Muscle layer of colon (tissue), 2 donors: ENCODE measurements around the gene AHCTF1.

Experiments used
- H3K27ac ChIP-seq: one replicate; pipeline ENCODE4 v1.7.0; 2013; ENCODE audit warnings: low read depth, mild to moderate bottlenecking, low read length, moderate library complexity
- H3K27me3 ChIP-seq, 2 donors: one replicate each; pipeline ENCODE4 v1.7.0; 2013; ENCODE audit warnings: low read length in 2 of 2, mild to moderate bottlenecking in 2 of 2; ENCODE audit not compliant: insufficient read depth in 2 of 2, control insufficient read depth in 1 of 2
- H3K36me3 ChIP-seq: one replicate; pipeline ENCODE4 v1.7.0; 2013; ENCODE audit warnings: mild to moderate bottlenecking, low read length; ENCODE audit not compliant: insufficient read depth
- H3K4me1 ChIP-seq: one replicate; pipeline ENCODE4 v1.7.0; 2013; ENCODE audit warnings: mild to moderate bottlenecking, low read length; ENCODE audit not compliant: insufficient read depth
- H3K4me3 ChIP-seq, 2 donors: one replicate each; pipeline ENCODE4 v1.7.0; 2013; ENCODE audit warnings: low read length in 2 of 2, low read depth in 1 of 2, mild to moderate bottlenecking in 1 of 2, moderate library complexity in 1 of 2
- H3K9ac ChIP-seq: one replicate; pipeline ENCODE4 v1.7.0; 2013; ENCODE audit warnings: low read length
- H3K9me3 ChIP-seq: one replicate; pipeline ENCODE4 v1.7.0; 2013; ENCODE audit warnings: mild to moderate bottlenecking, low read length
- donor health status: abdominal sarcoma.
- donor health status: Adenocarcinoma of cecum.

Gene AHCTF1, protein sequence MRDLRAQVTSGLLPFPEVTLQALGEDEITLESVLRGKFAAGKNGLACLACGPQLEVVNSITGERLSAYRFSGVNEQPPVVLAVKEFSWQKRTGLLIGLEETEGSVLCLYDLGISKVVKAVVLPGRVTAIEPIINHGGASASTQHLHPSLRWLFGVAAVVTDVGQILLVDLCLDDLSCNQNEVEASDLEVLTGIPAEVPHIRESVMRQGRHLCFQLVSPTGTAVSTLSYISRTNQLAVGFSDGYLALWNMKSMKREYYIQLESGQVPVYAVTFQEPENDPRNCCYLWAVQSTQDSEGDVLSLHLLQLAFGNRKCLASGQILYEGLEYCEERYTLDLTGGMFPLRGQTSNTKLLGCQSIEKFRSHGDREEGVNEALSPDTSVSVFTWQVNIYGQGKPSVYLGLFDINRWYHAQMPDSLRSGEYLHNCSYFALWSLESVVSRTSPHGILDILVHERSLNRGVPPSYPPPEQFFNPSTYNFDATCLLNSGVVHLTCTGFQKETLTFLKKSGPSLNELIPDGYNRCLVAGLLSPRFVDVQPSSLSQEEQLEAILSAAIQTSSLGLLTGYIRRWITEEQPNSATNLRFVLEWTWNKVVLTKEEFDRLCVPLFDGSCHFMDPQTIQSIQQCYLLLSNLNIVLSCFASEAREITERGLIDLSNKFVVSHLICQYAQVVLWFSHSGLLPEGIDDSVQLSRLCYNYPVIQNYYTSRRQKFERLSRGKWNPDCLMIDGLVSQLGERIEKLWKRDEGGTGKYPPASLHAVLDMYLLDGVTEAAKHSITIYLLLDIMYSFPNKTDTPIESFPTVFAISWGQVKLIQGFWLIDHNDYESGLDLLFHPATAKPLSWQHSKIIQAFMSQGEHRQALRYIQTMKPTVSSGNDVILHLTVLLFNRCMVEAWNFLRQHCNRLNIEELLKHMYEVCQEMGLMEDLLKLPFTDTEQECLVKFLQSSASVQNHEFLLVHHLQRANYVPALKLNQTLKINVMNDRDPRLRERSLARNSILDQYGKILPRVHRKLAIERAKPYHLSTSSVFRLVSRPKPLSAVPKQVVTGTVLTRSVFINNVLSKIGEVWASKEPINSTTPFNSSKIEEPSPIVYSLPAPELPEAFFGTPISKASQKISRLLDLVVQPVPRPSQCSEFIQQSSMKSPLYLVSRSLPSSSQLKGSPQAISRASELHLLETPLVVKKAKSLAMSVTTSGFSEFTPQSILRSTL (N-terminal part only)

GRCh38 chr1:246931549-246932365 lies at the start of gene AHCTF1:
Gene AHCTF1 (minus strand): TSS chr1:246931948. CDS start chr1:246918370, 13,578 bp downstream.
- H3K27me3 ChIP-seq: no peaks in the 10 kb centered on the region
- H3K4me3 ChIP-seq: peak within 1 kb of the TSS; percentile 83 to 88
- no peaks in the 10 kb centered on the region for H3K9me3 ChIP-seq
- peaks cover 22% of the 10 kb centered on the region for H3K4me1 ChIP-seq
- peak within 1 kb of the TSS; percentile 89 for H3K9ac ChIP-seq
- peak within 1 kb of the TSS; percentile 94 for H3K27ac ChIP-seq
- no peaks in the 10 kb centered on the region for H3K36me3 ChIP-seq

DNA sequence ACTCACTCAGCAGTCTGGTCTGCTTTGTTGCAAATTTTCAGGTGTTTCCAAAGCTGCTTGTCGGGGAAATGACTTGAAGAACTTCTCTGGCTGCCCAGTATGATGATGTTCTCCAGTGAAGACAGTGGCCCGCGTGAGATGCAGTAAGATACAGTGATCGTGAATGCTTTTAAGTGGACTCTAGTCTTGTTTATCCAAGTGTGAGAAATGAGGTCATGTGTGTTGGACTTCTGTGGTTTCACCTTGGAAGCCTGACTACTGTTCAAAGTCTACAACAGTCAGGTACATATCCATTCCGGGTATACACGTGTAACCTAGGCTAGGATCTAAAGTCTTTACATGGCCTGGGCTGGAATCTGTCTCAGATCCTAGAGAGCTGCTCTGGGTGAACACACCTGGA lies 47.0 kb upstream of the AHCTF1 start:
- H3K36me3 ChIP-seq: no peaks in the 10 kb centered on the region
- no peaks in the 10 kb centered on the region for H3K27me3 ChIP-seq
- H3K4me3 ChIP-seq: no peak overlapping the region
- H3K4me1 ChIP-seq: no peaks in the 10 kb centered on the region
- no peak overlapping the region for H3K27ac ChIP-seq
- no peaks in the 10 kb centered on the region for H3K9me3 ChIP-seq
- H3K9ac ChIP-seq: no peak overlapping the region

DNA sequence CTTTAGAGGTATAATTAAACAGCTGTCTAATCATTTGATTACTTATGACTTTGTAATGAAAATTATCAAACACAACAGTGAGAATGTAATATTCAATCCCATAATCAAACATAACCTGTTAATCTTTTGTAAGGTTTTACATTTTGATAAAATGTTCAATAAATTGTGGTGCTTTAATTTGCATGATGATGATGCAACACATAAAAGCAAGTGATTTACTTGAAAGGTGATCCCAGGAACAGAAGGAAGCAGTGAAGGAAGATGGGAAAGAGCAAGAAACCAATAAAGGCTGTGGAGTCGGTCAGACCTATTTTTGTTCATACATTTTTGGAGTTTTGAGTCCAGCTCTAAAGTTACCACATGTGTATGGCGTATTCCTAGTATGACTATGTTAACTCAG lies 46.5 kb upstream of the AHCTF1 start:
- no peaks in the 10 kb centered on the region for H3K9me3 ChIP-seq

GRCh38 chr1:246971969-246972368 lies 40.2 kb upstream of the AHCTF1 start:
- Histone ChIP-seq H3K36me3 (no peaks in the 10 kb centered on the region), H3K4me3 (no peak overlapping the region), H3K27ac (no peak overlapping the region), H3K27me3 (no peaks in the 10 kb centered on the region), H3K9ac (no peak overlapping the region), H3K4me1 (no peaks in the 10 kb centered on the region), H3K9me3 (no peaks in the 10 kb centered on the region)

More for the DNA sequence above, 46.5 kb upstream of the AHCTF1 start:
- no peaks in the 10 kb centered on the region for H3K36me3 ChIP-seq
- no peak overlapping the region for H3K4me3 ChIP-seq
- H3K27ac ChIP-seq: no peak overlapping the region
- no peaks in the 10 kb centered on the region for H3K4me1 ChIP-seq
- no peak overlapping the region for H3K9ac ChIP-seq
- no peaks in the 10 kb centered on the region for H3K27me3 ChIP-seq

GRCh38 chr1:246971090-246971721 lies 39.5 kb upstream of the AHCTF1 start:
- H3K27ac ChIP-seq: no peak overlapping the region
- no peaks in the 10 kb centered on the region for H3K4me1 ChIP-seq
- H3K4me3 ChIP-seq: no peak overlapping the region
- H3K9me3 ChIP-seq: no peaks in the 10 kb centered on the region
- H3K36me3 ChIP-seq: no peaks in the 10 kb centered on the region
- H3K27me3 ChIP-seq: no peaks in the 10 kb centered on the region
- no peak overlapping the region for H3K9ac ChIP-seq

DNA sequence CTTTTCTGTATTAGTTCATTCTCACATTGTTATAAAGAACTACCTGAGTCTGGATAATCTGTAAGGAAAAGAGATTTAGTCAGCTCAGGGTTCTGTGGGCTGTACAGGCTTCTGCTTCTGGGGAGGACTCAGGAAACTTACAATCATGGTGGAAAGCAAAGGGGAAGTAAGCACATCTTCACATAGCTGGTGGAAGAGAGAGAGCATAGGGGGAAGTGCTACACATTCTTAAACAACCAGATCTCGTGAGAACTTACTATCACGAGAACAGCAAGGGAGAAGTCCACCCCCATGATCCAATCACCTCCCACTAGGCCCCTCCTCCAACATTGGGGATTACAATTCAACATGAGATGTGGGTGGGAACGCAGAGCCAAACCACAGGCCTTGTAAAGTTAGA lies 37.9 kb upstream of the AHCTF1 start:
- Histone ChIP-seq H3K4me3 (no peak overlapping the region), H3K9me3 (no peaks in the 10 kb centered on the region), H3K27me3 (no peaks in the 10 kb centered on the region), H3K27ac (no peak overlapping the region), H3K36me3 (no peaks in the 10 kb centered on the region), H3K9ac (no peak overlapping the region), H3K4me1 (no peaks in the 10 kb centered on the region)

- Histone ChIP-seq H3K4me1 (no peaks in the 10 kb centered on the region), H3K27me3 (no peaks in the 10 kb centered on the region), H3K9ac (no peak overlapping the region), H3K9me3 (no peaks in the 10 kb centered on the region), H3K36me3 (no peaks in the 10 kb centered on the region), H3K27ac (no peak overlapping the region), H3K4me3 (no peak overlapping the region)
Observed at GRCh38 chr1:246966502-246966901, 34.8 kb upstream of the AHCTF1 start.

DNA sequence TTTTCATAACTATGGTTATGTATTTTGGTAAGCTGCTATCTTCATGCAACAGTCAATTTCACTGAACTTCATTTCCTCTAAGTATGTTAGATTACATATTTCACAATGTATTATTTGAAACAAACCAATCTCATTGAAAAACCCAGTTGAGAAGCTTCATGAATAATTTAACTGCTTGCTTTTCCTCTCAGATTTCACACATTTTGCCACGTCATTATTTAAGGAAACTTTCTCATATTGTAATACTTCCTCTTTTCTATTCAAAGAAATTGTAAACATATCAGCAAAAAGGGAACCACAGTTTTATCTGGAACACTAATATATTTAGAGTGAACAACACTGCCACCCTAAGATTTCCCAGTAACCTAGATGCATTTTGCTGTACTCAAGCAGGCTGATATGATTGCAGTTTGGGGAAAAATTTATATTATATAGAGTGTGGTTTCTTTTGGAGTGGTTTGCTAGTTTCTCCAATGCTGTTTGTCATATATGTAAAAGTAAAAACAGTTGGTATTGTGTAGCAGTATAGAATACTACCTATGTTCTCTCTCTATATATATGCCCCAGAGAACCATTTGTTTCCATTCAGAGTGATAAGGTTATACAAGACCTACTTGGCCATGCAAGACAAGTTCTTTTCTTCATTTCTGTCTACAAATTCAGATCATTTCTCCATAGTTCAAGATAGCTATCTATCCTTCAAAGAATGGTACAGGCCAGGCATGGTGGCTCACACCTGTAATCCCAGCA lies 28.4 kb upstream of the AHCTF1 start:
- no peaks in the 10 kb centered on the region for H3K27me3 ChIP-seq

GRCh38 chr1:246954126-246954525 lies 22.4 kb upstream of the AHCTF1 start:
- H3K4me3 ChIP-seq: no peak overlapping the region
- no peak overlapping the region for H3K27ac ChIP-seq
- H3K27me3 ChIP-seq: no peaks in the 10 kb centered on the region
- no peaks in the 10 kb centered on the region for H3K36me3 ChIP-seq
- H3K4me1 ChIP-seq: no peaks in the 10 kb centered on the region
- no peak overlapping the region for H3K9ac ChIP-seq
- no peaks in the 10 kb centered on the region for H3K9me3 ChIP-seq

More for the DNA sequence above, 28.4 kb upstream of the AHCTF1 start:
- no peak overlapping the region for H3K9ac ChIP-seq
- no peak overlapping the region for H3K4me3 ChIP-seq
- H3K36me3 ChIP-seq: no peaks in the 10 kb centered on the region
- H3K9me3 ChIP-seq: no peaks in the 10 kb centered on the region
- H3K4me1 ChIP-seq: no peaks in the 10 kb centered on the region
- H3K27ac ChIP-seq: no peak overlapping the region

DNA sequence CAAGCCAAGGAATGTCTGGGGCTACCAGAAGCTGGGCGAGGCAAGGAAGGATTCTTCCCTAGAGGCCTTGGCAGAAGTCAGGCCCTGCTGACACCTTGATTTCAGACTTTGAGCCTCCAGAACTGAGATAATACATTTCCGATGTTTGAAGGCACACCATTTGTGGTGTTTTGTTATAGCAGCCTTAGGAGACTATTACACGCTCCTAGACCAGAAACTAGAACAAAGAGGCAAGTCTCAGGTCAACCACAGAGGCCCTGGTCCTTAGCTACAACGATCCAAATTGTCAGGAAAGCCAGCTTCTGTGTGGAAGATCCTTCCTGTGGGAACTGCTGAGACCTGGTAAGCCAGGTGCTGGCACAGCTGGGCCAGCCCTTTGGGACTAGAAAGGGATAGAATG lies 19.7 kb upstream of the AHCTF1 start:
- no peak overlapping the region for H3K27ac ChIP-seq
- H3K9ac ChIP-seq: no peak overlapping the region
- H3K9me3 ChIP-seq: no peaks in the 10 kb centered on the region
- no peaks in the 10 kb centered on the region for H3K27me3 ChIP-seq
- no peak overlapping the region for H3K4me3 ChIP-seq
- no peaks in the 10 kb centered on the region for H3K36me3 ChIP-seq
- H3K4me1 ChIP-seq: peaks cover 10% of the 10 kb centered on the region
